SJSA1 (cell line): ENCODE data around the gene EIF4E3. TPM values are rescaled to one million over a fixed set of nuclear protein-coding genes. Genes with fewer than 3 reads are reported as not detected.

Experiments
- DNase-seq, 2 experiments: peaks; one replicate each; pipeline ENCODE4 v3.0.0-alpha.2; 2015 to 2020; ENCODE audit warnings: low spot score in 2 of 2, low read depth in 1 of 2
- H3K27ac ChIP-seq: fragments of 250-450 bp; sonication (Bioruptor Pico); 2 replicates; pipeline ENCODE4 v1.5.1; 2020; ENCODE audit warnings: mild to moderate bottlenecking, moderate library complexity
- H3K27me3 ChIP-seq: fragments of 250-450 bp; sonication (Bioruptor Pico); replicated peaks from 2 replicates; pipeline ENCODE4 v1.5.1; 2020; ENCODE audit warnings: mild to moderate bottlenecking, moderate library complexity
- H3K36me3 ChIP-seq: fragments of 250-450 bp; sonication (Bioruptor Pico); 2 replicates; pipeline ENCODE4 v1.5.1; 2020; ENCODE audit warnings: mild to moderate bottlenecking
- H3K4me1 ChIP-seq: fragments of 250-450 bp; sonication (Bioruptor Pico); replicated peaks from 2 replicates; pipeline ENCODE4 v1.6.1; 2021; ENCODE audit warnings: mild to moderate bottlenecking
- H3K4me3 ChIP-seq: fragments of 250-450 bp; sonication (Bioruptor Pico); 2 replicates; pipeline ENCODE4 v1.5.1; 2020; ENCODE audit warnings: mild to moderate bottlenecking
- H3K9me3 ChIP-seq: fragments of 250-450 bp; sonication (Bioruptor Pico); replicated peaks from 2 replicates; pipeline ENCODE4 v1.5.1; 2020; ENCODE audit warnings: mild to moderate bottlenecking
- total RNA-seq: library from RNA; depleted of rRNA; stranded (reverse); fragments of >200 nt; shearing (Covaris generic); gene quantifications from 2 replicates; pipeline ENCODE4 v1.2.3, GENCODE V29; 2014

The EIF4E3 gene
- total RNA-seq, 1 experiment from 2014 or later, result 2.3 TPM

DNA sequence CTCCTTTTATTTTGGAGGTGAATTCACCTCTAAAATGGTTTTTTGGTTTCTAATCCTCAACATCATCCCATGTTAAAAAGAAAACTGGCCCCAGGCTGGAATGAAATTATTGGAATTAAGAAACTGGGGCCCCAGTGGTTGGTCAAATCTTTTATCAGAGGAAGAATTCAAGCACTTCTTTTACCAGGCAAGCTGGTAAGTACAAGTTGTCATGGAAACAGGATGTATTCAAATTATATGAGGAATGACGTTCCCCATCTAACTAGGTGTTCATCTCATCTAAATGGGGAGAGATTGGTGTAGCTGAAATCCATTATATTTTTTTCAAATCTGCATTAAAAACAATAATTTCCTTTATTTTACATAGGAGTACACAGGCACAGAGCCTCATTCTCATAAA lies 9.7 kb upstream of the EIF4E3 start:
- DNase-seq, result no peak
- H3K36me3 ChIP-seq, result no peaks in the 10 kb centered on the region
- H3K27me3 ChIP-seq, result peaks cover 3% of the 10 kb centered on the region
- no peak overlapping the region for H3K27ac ChIP-seq
- no peaks in the 10 kb centered on the region for H3K9me3 ChIP-seq
- peaks cover 6% of the 10 kb centered on the region for H3K4me1 ChIP-seq
- no peak overlapping the region for H3K4me3 ChIP-seq

GRCh38 chr3:71733319-71733718 lies 8.1 kb upstream of the EIF4E3 start:
- Histone ChIP-seq H3K27me3 (peaks cover 3% of the 10 kb centered on the region), H3K27ac (no peak overlapping the region), H3K9me3 (no peaks in the 10 kb centered on the region), H3K4me1 (peaks cover 16% of the 10 kb centered on the region), H3K4me3 (no peak overlapping the region), H3K36me3 (no peaks in the 10 kb centered on the region)
- no peak for DNase-seq

DNA sequence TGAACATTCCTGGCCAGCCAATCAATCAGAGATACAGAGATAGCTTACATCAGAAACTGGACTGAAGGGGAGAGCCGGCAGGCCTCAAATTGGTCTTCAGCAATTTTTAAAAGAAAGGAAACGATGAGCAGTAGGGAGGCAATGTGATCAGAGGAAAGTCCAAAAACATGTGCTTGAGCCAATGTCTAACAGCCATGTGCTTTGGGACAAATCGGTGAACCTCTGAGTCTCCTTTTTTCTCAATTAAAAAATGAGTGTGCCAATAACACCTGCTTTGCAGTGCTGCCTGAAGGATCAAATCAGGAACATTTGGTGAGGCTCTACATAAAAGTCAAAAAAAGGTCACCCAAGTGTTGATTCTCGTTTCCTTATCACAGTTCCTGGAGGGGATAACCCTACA lies 7.4 kb upstream of the EIF4E3 start:
- Histone ChIP-seq H3K4me1 (peaks cover 16% of the 10 kb centered on the region), H3K36me3 (no peaks in the 10 kb centered on the region), H3K27ac (no peak overlapping the region), H3K27me3 (peaks cover 3% of the 10 kb centered on the region; the same call in 1 of the 2 replicates), H3K4me3 (no peak overlapping the region), H3K9me3 (no peaks in the 10 kb centered on the region)
- no peak for DNase-seq

DNA sequence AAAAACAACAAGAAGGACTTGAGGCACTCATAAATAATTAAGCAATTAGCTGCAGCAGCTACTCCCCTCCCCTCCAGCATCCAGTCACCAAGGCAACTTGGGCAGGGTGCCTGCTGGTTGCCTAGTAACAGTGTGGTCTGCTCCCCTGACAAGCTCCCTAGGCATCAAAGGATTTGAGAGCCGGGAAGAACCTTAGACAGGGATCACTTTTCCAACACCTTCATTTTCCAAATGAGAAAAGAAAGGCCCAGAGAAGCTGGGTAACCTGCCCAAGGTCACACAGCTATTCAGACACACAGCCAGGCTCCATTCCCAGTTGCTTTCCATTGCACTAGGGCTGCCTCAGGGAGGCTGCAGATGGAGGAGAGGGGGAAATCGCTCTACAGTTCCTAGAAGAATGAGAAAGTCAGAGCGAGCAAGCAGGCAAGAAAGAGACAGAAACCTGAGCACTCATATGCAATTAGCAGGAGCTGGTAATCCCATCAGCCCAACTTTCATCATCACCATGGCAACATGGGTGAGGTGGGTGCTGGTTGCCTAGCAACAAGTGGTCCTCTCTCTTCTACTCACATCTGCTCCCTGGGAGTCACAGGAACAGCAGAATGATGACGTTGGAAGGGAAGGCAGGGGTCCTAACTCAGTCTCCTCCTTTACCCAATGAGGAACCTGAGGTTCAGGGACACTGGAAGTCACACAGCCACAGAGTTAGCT lies 3.6 kb upstream of the EIF4E3 start:
- Histone ChIP-seq H3K4me1 (peaks cover 27% of the 10 kb centered on the region), H3K9me3 (no peaks in the 10 kb centered on the region), H3K36me3 (no peaks in the 10 kb centered on the region; the same call in 1 of the 2 replicates), H3K4me3 (no peak overlapping the region), H3K27me3 (no peaks in the 10 kb centered on the region), H3K27ac (peak overlapping the region; percentile 9)
- DNase-seq, result peak in 1 of 2 experiments; percentile 39

DNA sequence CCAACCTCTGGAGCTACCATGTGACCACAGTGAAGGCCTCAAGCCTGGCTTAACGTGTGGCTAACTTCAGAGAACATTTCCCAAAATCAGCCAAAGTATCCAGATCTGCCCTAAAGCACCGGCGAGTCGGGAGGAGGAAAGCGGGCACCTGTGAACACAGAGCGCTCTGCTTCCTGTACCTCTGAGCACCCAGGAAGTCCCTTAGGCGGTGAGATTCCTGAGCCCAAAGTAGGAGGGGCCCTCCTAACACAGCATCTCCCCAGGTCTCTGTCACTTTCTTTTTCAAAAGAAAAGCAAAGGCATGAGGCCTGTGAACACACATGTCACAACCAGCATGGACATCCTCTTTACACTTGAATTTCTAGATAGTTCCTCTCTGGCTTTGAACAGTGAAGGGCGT lies 944 bp upstream of the EIF4E3 start:
- Histone ChIP-seq H3K36me3 (no peaks in the 10 kb centered on the region; the same call in 1 of the 2 replicates), H3K27ac (no peak overlapping the region), H3K4me1 (peaks cover 27% of the 10 kb centered on the region), H3K9me3 (no peaks in the 10 kb centered on the region), H3K4me3 (no peak overlapping the region), H3K27me3 (no peaks in the 10 kb centered on the region)
- DNase-seq, result no peak

GRCh38 chr3:71724584-71725270 lies 475 bp downstream of the EIF4E3 start:
- Histone ChIP-seq H3K9me3 (no peaks in the 10 kb centered on the region), H3K4me1 (peaks cover 19% of the 10 kb centered on the region), H3K4me3 (peak overlapping the region; percentile 86), H3K36me3 (no peaks in the 10 kb centered on the region; the same call in 1 of the 2 replicates), H3K27ac (no peak overlapping the region), H3K27me3 (no peaks in the 10 kb centered on the region)
- DNase-seq, result peak; percentile 42 to 47

DNA sequence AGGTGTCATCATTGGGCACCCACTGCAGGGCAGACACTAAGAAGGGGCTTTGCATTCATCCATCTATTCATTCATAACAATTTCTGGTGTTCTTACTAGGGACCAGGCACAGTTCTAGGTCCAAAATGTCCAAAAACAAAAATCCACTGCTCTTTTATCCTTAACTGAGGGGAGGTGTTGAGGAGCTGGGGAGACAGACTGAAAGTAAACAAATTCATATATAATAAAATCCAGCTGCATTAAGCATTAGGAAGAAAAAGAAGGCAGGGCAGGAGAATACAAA lies 1.1 kb downstream of the EIF4E3 start:
- Histone ChIP-seq H3K27ac (no peak overlapping the region), H3K36me3 (no peaks in the 10 kb centered on the region; the same call in 1 of the 2 replicates), H3K27me3 (no peaks in the 10 kb centered on the region), H3K4me3 (peak overlapping the region; percentile 86), H3K4me1 (peaks cover 13% of the 10 kb centered on the region), H3K9me3 (no peaks in the 10 kb centered on the region)
- DNase-seq, result no peak

DNA sequence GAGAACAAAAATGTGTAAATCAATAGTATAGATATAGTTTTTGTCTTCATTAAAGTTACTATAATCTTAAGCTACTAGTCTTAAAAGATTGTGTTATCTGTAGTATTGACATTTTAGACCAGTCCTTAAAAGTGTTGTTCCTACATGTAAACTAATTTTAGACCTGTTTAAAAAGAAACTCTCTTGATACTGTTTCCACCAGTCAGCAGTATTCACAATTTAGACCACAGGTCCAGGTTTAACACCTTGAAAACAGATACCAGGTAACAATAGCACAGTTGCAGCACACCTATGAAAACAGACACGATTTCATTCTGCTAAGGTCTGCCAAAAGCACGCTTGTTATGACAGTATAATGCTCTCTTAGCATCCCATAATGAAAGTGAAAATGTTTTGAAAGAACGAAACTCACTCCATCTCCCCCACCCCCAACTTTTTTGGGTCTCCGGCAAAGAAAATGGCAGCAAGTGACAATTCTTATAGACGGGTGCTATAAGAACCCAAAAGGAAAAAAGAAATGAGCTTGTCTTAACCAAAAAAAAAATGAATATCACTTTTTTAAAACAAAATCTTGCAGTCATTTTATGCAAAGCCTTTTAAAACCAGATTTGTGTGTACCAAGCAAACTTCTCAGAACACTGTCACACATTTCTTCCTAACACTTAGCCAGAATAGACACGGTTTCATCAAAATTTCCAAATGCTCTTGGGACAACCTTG lies 1.6 kb downstream of the EIF4E3 start:
- no peaks in the 10 kb centered on the region; the same call in 1 of the 2 replicates for H3K36me3 ChIP-seq
- no peak overlapping the region for H3K4me3 ChIP-seq
- H3K27ac ChIP-seq, result no peak overlapping the region
- H3K4me1 ChIP-seq, result peaks cover 12% of the 10 kb centered on the region
- no peaks in the 10 kb centered on the region for H3K27me3 ChIP-seq
- no peak for DNase-seq
- no peaks in the 10 kb centered on the region for H3K9me3 ChIP-seq

- no peak overlapping the region for H3K27ac ChIP-seq
- no peaks in the 10 kb centered on the region for H3K27me3 ChIP-seq
- no peak for DNase-seq
- H3K9me3 ChIP-seq, result no peaks in the 10 kb centered on the region
- no peaks in the 10 kb centered on the region; the same call in 1 of the 2 replicates for H3K36me3 ChIP-seq
- H3K4me3 ChIP-seq, result no peak overlapping the region
- peaks cover 12% of the 10 kb centered on the region for H3K4me1 ChIP-seq
Measured at GRCh38 chr3:71722693-71723092, 2.5 kb downstream of the EIF4E3 start.

- Histone ChIP-seq H3K36me3 (no peaks in the 10 kb centered on the region; the same call in 1 of the 2 replicates), H3K27me3 (no peaks in the 10 kb centered on the region), H3K27ac (no peak overlapping the region), H3K4me3 (no peak overlapping the region), H3K4me1 (peaks cover 12% of the 10 kb centered on the region), H3K9me3 (no peaks in the 10 kb centered on the region)
- no peak for DNase-seq
Measured at GRCh38 chr3:71721651-71722157, 3.5 kb downstream of the EIF4E3 start.

DNA sequence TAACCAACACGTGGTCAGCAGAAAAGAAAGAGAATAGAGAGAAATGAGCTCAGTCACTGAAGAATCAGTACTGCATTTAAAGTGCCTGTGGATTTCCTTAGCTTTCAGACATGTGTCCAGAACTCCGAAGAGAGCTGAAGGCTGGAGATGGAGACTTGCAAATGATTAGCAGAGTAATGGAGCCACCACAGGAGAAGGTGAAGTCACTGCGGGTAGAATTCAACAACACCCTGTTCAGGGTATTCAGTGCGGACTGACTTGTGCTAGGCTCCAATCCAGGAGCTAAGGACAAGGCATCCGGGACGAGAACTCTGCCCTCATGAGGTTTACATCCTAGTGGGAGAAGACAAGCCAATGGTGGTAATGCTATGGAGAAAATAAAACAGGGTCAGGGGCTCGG lies 4.2 kb downstream of the EIF4E3 start:
- H3K4me3 ChIP-seq, result no peak overlapping the region
- DNase-seq, result no peak
- no peaks in the 10 kb centered on the region for H3K9me3 ChIP-seq
- peaks cover 12% of the 10 kb centered on the region for H3K4me1 ChIP-seq
- H3K27ac ChIP-seq, result no peak overlapping the region
- no peaks in the 10 kb centered on the region; the same call in 1 of the 2 replicates for H3K36me3 ChIP-seq
- H3K27me3 ChIP-seq, result no peaks in the 10 kb centered on the region

- H3K4me3 ChIP-seq, result no peak overlapping the region
- no peak overlapping the region for H3K27ac ChIP-seq
- no peaks in the 10 kb centered on the region for H3K27me3 ChIP-seq
- no peaks in the 10 kb centered on the region for H3K9me3 ChIP-seq
- H3K4me1 ChIP-seq, result no peaks in the 10 kb centered on the region
- no peak for DNase-seq
- no peaks in the 10 kb centered on the region for H3K36me3 ChIP-seq
Measured at GRCh38 chr3:71718072-71718471, 7.1 kb downstream of the EIF4E3 start.

GRCh38 chr3:71714595-71714994 lies 10.6 kb downstream of the EIF4E3 start:
- Histone ChIP-seq H3K9me3 (no peaks in the 10 kb centered on the region), H3K4me3 (no peak overlapping the region), H3K4me1 (no peaks in the 10 kb centered on the region), H3K36me3 (no peaks in the 10 kb centered on the region), H3K27me3 (no peaks in the 10 kb centered on the region), H3K27ac (no peak overlapping the region)
- no peak for DNase-seq

GRCh38 chr3:71713041-71713440 lies 12.2 kb downstream of the EIF4E3 start:
- H3K27ac ChIP-seq, result no peak overlapping the region
- no peak for DNase-seq
- H3K4me1 ChIP-seq, result no peaks in the 10 kb centered on the region
- H3K9me3 ChIP-seq, result no peaks in the 10 kb centered on the region
- no peaks in the 10 kb centered on the region for H3K27me3 ChIP-seq
- H3K36me3 ChIP-seq, result no peaks in the 10 kb centered on the region
- H3K4me3 ChIP-seq, result no peak overlapping the region
